HepG2 (cell line): ENCODE measurements around the gene CFAP221. TPM values are rescaled to one million over a fixed set of nuclear protein-coding genes. Genes with fewer than 3 reads are reported as not detected.

ENCODE experiments used
- AHR ChIP-seq: IDR thresholded peaks from 2 replicates; pipeline ENCODE4 v1.6.1; 2018; ENCODE audit warnings: missing genetic modification reagents, missing compliant biosample characterization
- GATA4 ChIP-seq: sonication (generic); IDR thresholded peaks from 2 replicates; pipeline ENCODE4 v1.6.1; 2016; ENCODE audit warnings: antibody characterized with exemption, low read depth, borderline replicate concordance
- KAT8 ChIP-seq: IDR thresholded peaks from 2 replicates; pipeline ENCODE4 v1.6.1; 2016; ENCODE audit warnings: missing genetic modification reagents, missing compliant biosample characterization
- MED1 ChIP-seq: sonication (generic); formaldehyde crosslinking; IDR thresholded peaks from 2 replicates; pipeline ENCODE4 v1.4.0; 2020; ENCODE audit warnings: missing genetic modification reagents
- NFRKB ChIP-seq: fragments of 450-650 bp; IDR thresholded peaks from 2 replicates; pipeline ENCODE4 v1.6.1; 2017
- PAWR ChIP-seq: sonication (generic); formaldehyde crosslinking; IDR thresholded peaks from 2 replicates; pipeline ENCODE4 v1.4.0; 2020; ENCODE audit warnings: missing genetic modification reagents, mild to moderate bottlenecking, borderline replicate concordance
- PAX8 ChIP-seq: sonication (generic); formaldehyde crosslinking; IDR thresholded peaks from 2 replicates; pipeline ENCODE4 v1.8.0; 2022; ENCODE audit warnings: mild to moderate bottlenecking, missing genetic modification reagents, borderline replicate concordance
- PRMT3 ChIP-seq: sonication (generic); formaldehyde crosslinking; IDR thresholded peaks from 2 replicates; pipeline ENCODE4 v1.8.1; 2022; ENCODE audit warnings: low read depth, mild to moderate bottlenecking, moderate library complexity, missing genetic modification reagents, borderline replicate concordance
- SAFB2 ChIP-seq: sonication (generic); formaldehyde crosslinking; IDR thresholded peaks from 2 replicates; pipeline ENCODE4 v1.5.1; 2020; ENCODE audit warnings: missing genetic modification reagents, low read depth, mild to moderate bottlenecking, borderline replicate concordance
- SRSF9 ChIP-seq: fragments of 200-400 bp; formaldehyde crosslinking; IDR thresholded peaks from 2 replicates; pipeline ENCODE4 v1.6.1; 2018; ENCODE audit warnings: borderline replicate concordance, mild to moderate bottlenecking, low read depth, low read length; ENCODE audit not compliant: insufficient read depth, poor library complexity, severe bottlenecking
- ZNF138 ChIP-seq: sonication (generic); formaldehyde crosslinking; IDR thresholded peaks from 2 replicates; pipeline ENCODE4 v1.5.0; 2020; ENCODE audit warnings: mild to moderate bottlenecking, low read depth, missing genetic modification reagents
- ZNF552 ChIP-seq: sonication (generic); formaldehyde crosslinking; IDR thresholded peaks from 2 replicates; pipeline ENCODE4 v1.9.0; 2022; ENCODE audit warnings: missing genetic modification reagents, mild to moderate bottlenecking, borderline replicate concordance
- ZNF605 ChIP-seq: sonication (generic); formaldehyde crosslinking; IDR thresholded peaks from 2 replicates; pipeline ENCODE4 v1.8.0; 2022; ENCODE audit warnings: mild to moderate bottlenecking, missing genetic modification reagents
- ZNF709 ChIP-seq: sonication (generic); formaldehyde crosslinking; IDR thresholded peaks from 2 replicates; pipeline ENCODE4 v1.5.0; 2020; ENCODE audit warnings: mild to moderate bottlenecking, missing genetic modification reagents
- ZNF747 ChIP-seq: sonication (generic); formaldehyde crosslinking; IDR thresholded peaks from 2 replicates; pipeline ENCODE4 v1.8.1; 2023; ENCODE audit warnings: missing genetic modification reagents, mild to moderate bottlenecking, borderline replicate concordance
- ZNF841 ChIP-seq: sonication (generic); formaldehyde crosslinking; IDR thresholded peaks from 2 replicates; pipeline ENCODE4 v1.8.1; 2023; ENCODE audit warnings: missing genetic modification reagents, borderline replicate concordance
- polyA plus RNA-seq, 8 experiments: library from polyadenylated mRNA; depleted of rRNA in 3 of 8; stranded (reverse) in 7 of 8; unstranded in 1 of 8; fragments of >200 nt; fragmentation: Illumina TruSeq in 4 of 8; extraction: Trizol in 4 of 8; gene quantifications; 2 replicates each; pipeline versions ENCODE4 v1.2.1 to v1.2.3, GENCODE V29; 2011 to 2016; ENCODE audit warnings: low read depth in 4 of 8, missing spikeins in 1 of 8, mixed read lengths in 1 of 8; ENCODE audit not compliant: insufficient read depth in 1 of 8
- total RNA-seq, 5 experiments: library from RNA; depleted of rRNA; stranded (reverse); fragments of >200 nt; fragmentation: Illumina TruSeq; extraction: Trizol; gene quantifications; 2 replicates each; pipeline ENCODE4 v1.2.3, GENCODE V29; 2016; ENCODE audit warnings: low read depth in 1 of 5
- TF ChIP-seq, protein P1 (sequence below): sonication (generic); formaldehyde crosslinking; IDR thresholded peaks from 2 replicates; pipeline ENCODE4 v1.5.0; 2020; ENCODE audit warnings: missing genetic modification reagents
- TF ChIP-seq, protein P2 (sequence below): sonication (generic); formaldehyde crosslinking; conservative IDR thresholded peaks from 2 replicates; pipeline ENCODE4 v1.8.0; 2022; ENCODE audit warnings: mild to moderate bottlenecking, moderate library complexity, missing genetic modification reagents
- TF ChIP-seq, protein P3 (sequence below): sonication (generic); formaldehyde crosslinking; IDR thresholded peaks from 2 replicates; pipeline ENCODE4 v1.5.1; 2020; ENCODE audit warnings: missing genetic modification reagents, mild to moderate bottlenecking, borderline replicate concordance
- TF ChIP-seq, protein P4 (sequence below): sonication (generic); formaldehyde crosslinking; IDR thresholded peaks from 2 replicates; pipeline ENCODE4 v1.5.0; 2020; ENCODE audit warnings: mild to moderate bottlenecking, missing genetic modification reagents, moderate library complexity
- TF ChIP-seq, protein P5 (sequence below): sonication (generic); formaldehyde crosslinking; IDR thresholded peaks from 2 replicates; pipeline ENCODE4 v1.5.1; 2020; ENCODE audit warnings: missing genetic modification reagents, mild to moderate bottlenecking, borderline replicate concordance

The CFAP221 gene
- total and polyA plus RNA-seq, 2 of the 13 experiments (the other 11 are each of a cell fraction or from before 2014, with no cell fraction given): not detected

DNA sequence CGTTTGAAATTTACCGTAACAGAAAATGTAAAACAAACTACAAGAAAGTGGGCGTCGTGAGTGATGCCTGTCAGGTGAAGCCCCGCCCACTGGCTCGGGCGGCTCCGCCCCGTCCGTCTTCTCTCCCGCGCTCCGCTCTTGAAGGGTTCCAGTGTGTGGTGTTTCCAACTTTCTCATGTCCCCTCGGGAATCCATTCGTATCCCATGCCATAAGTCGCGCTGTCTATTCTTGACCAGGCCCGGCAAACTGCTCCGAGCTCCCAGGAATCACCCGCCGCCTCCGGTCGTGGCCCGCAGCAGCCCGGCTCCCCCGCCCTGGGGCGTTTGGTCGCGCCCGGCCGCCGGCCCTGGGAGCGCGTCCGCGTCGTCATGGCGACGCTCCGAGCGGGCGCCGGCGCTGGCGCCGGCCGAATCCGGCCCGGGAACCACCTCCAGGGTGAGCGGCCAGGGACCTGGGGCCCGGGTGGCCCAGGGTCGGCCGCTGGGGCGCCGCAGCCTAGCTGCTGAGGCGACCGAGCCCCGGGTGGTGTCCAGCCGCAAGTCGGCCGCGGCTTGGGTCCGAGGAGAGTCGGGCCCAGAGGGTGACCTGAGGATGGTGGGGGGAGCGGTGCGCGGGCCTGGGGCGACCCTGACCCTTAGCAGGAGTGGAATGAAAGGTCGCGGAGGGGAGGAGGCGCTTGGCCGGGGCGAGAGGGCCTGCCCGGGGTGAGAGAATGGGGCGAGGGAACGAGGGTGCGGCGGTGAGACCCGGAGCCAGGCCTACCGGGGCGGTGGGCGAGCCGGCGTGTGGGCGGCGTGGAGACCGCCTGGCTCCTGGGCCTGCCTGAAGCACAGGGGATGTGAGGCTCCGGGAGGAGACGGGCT lies at the start of gene CFAP221 (continued):
- TF ChIP-seq, protein P1, sequence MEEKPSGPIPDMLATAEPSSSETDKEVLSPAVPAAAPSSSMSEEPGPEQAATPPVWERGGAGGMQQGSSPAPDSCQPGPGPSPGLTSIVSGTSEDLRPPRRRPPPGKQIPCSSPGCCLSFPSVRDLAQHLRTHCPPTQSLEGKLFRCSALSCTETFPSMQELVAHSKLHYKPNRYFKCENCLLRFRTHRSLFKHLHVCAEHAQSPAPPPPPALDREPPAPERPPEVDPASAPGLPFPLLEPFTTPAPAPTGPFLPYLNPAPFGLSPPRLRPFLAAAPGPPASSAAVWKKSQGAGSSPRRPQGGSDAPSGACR (CRISPR knock-in tag): no peak
- peak; percentile 58; the same call in 1 of the 2 replicates for TF ChIP-seq ZNF747 (CRISPR knock-in tag)
- TF ChIP-seq GATA4: no peak
- 0 out of 2 replicates have a peak, but pooled peaks have one; percentile 74 for TF ChIP-seq ZNF138
- TF ChIP-seq, protein P2, sequence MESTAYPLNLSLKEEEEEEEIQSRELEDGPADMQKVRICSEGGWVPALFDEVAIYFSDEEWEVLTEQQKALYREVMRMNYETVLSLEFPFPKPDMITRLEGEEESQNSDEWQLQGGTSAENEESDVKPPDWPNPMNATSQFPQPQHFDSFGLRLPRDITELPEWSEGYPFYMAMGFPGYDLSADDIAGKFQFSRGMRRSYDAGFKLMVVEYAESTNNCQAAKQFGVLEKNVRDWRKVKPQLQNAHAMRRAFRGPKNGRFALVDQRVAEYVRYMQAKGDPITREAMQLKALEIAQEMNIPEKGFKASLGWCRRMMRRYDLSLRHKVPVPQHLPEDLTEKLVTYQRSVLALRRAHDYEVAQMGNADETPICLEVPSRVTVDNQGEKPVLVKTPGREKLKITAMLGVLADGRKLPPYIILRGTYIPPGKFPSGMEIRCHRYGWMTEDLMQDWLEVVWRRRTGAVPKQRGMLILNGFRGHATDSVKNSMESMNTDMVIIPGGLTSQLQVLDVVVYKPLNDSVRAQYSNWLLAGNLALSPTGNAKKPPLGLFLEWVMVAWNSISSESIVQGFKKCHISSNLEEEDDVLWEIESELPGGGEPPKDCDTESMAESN: no peak
- TF ChIP-seq PAX8: no peak
- TF ChIP-seq ZNF552 (CRISPR knock-in tag): no peak
- 0 out of 2 replicates have a peak, but pooled peaks have one; percentile 48 for TF ChIP-seq ZNF709 (CRISPR knock-in tag)
- no peak for TF ChIP-seq AHR (CRISPR knock-in tag)
- TF ChIP-seq MED1: no peak
- TF ChIP-seq ZNF841 (CRISPR knock-in tag): no peak
- TF ChIP-seq ZNF605 (CRISPR knock-in tag): no peak
- TF ChIP-seq, protein P3, sequence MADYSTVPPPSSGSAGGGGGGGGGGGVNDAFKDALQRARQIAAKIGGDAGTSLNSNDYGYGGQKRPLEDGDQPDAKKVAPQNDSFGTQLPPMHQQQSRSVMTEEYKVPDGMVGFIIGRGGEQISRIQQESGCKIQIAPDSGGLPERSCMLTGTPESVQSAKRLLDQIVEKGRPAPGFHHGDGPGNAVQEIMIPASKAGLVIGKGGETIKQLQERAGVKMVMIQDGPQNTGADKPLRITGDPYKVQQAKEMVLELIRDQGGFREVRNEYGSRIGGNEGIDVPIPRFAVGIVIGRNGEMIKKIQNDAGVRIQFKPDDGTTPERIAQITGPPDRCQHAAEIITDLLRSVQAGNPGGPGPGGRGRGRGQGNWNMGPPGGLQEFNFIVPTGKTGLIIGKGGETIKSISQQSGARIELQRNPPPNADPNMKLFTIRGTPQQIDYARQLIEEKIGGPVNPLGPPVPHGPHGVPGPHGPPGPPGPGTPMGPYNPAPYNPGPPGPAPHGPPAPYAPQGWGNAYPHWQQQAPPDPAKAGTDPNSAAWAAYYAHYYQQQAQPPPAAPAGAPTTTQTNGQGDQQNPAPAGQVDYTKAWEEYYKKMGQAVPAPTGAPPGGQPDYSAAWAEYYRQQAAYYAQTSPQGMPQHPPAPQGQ (CRISPR knock-in tag): no peak
- TF ChIP-seq KAT8: peak; percentile 42; the same call in 1 of the 2 replicates
- TF ChIP-seq SRSF9: no peak
- TF ChIP-seq, protein P4, sequence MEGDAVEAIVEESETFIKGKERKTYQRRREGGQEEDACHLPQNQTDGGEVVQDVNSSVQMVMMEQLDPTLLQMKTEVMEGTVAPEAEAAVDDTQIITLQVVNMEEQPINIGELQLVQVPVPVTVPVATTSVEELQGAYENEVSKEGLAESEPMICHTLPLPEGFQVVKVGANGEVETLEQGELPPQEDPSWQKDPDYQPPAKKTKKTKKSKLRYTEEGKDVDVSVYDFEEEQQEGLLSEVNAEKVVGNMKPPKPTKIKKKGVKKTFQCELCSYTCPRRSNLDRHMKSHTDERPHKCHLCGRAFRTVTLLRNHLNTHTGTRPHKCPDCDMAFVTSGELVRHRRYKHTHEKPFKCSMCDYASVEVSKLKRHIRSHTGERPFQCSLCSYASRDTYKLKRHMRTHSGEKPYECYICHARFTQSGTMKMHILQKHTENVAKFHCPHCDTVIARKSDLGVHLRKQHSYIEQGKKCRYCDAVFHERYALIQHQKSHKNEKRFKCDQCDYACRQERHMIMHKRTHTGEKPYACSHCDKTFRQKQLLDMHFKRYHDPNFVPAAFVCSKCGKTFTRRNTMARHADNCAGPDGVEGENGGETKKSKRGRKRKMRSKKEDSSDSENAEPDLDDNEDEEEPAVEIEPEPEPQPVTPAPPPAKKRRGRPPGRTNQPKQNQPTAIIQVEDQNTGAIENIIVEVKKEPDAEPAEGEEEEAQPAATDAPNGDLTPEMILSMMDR (CRISPR knock-in tag): no peak
- TF ChIP-seq, protein P5, sequence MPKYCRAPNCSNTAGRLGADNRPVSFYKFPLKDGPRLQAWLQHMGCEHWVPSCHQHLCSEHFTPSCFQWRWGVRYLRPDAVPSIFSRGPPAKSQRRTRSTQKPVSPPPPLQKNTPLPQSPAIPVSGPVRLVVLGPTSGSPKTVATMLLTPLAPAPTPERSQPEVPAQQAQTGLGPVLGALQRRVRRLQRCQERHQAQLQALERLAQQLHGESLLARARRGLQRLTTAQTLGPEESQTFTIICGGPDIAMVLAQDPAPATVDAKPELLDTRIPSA (CRISPR knock-in tag): no peak
- TF ChIP-seq NFRKB: no peak
- no peak for TF ChIP-seq SAFB2 (CRISPR knock-in tag)
- TF ChIP-seq PAWR (CRISPR knock-in tag): no peak
- TF ChIP-seq PRMT3 (CRISPR knock-in tag): no peak
